ENCODE measurements around the gene OGFR. TPM values are rescaled to one million over a fixed set of nuclear protein-coding genes. Genes with fewer than 3 reads are reported as not detected.
A peak's percentile ranks its signal among the peaks of the same experiment; 100 is the strongest.

OGFR gene
- total RNA-seq, 1 experiment from 2014 or later, result 65.2 TPM

GRCh38 chr20:62793757-62794006 lies 11.0 kb upstream of the OGFR start:
- no peak for DNase-seq (ENCODE audit: low read depth, low spot score)
- in situ Hi-C loops (cut with HindIII; ENCODE audit: low pct_unique_long_range_greater_than_20kb, low sequenced_read_pairs), result no loop called here

- peak; percentile 96 for DNase-seq (ENCODE audit: low read depth, low spot score)
- in situ Hi-C loops (cut with HindIII; ENCODE audit: low pct_unique_long_range_greater_than_20kb, low sequenced_read_pairs), result no loop called here
These were observed 10.5 kb upstream of the OGFR start for GRCh38 chr20:62794007-62794724.

GRCh38 chr20:62795023-62795761 lies 9.4 kb upstream of the OGFR start:
- DNase-seq (ENCODE audit: low read depth, low spot score), result peak; percentile 52
- in situ Hi-C loops (cut with HindIII; ENCODE audit: low pct_unique_long_range_greater_than_20kb, low sequenced_read_pairs), result no loop called here

GRCh38 chr20:62796699-62797491 lies 7.7 kb upstream of the OGFR start:
- in situ Hi-C loops (cut with HindIII; ENCODE audit: low pct_unique_long_range_greater_than_20kb, low sequenced_read_pairs), result no loop called here
- no peak for DNase-seq (ENCODE audit: low read depth, low spot score)

- in situ Hi-C loops (cut with HindIII; ENCODE audit: low pct_unique_long_range_greater_than_20kb, low sequenced_read_pairs), result no loop called here
- no peak for DNase-seq (ENCODE audit: low read depth, low spot score)
These were observed 6.7 kb upstream of the OGFR start for GRCh38 chr20:62797671-62798532.

- DNase-seq (ENCODE audit: low read depth, low spot score), result no peak
- in situ Hi-C loops (cut with HindIII; ENCODE audit: low pct_unique_long_range_greater_than_20kb, low sequenced_read_pairs), result no loop called here
These were observed 5.6 kb upstream of the OGFR start for GRCh38 chr20:62799036-62799435.

- in situ Hi-C loops (cut with HindIII; ENCODE audit: low pct_unique_long_range_greater_than_20kb, low sequenced_read_pairs), result no loop called here
- DNase-seq (ENCODE audit: low read depth, low spot score), result no peak
These were observed 5.2 kb upstream of the OGFR start for GRCh38 chr20:62799459-62799858.

- in situ Hi-C loops (cut with HindIII; ENCODE audit: low pct_unique_long_range_greater_than_20kb, low sequenced_read_pairs), result no loop called here
- DNase-seq (ENCODE audit: low read depth, low spot score), result no peak
These were observed 4.8 kb upstream of the OGFR start for GRCh38 chr20:62799873-62800272.

GRCh38 chr20:62800314-62801259 lies 4.0 kb upstream of the OGFR start:
- no peak for DNase-seq (ENCODE audit: low read depth, low spot score)
- in situ Hi-C loops (cut with HindIII; ENCODE audit: low pct_unique_long_range_greater_than_20kb, low sequenced_read_pairs), result no loop called here

GRCh38 chr20:62801284-62802010 lies 3.2 kb upstream of the OGFR start:
- in situ Hi-C loops (cut with HindIII; ENCODE audit: low pct_unique_long_range_greater_than_20kb, low sequenced_read_pairs), result no loop called here
- no peak for DNase-seq (ENCODE audit: low read depth, low spot score)

- DNase-seq (ENCODE audit: low read depth, low spot score), result no peak
These were observed 2.5 kb upstream of the OGFR start for GRCh38 chr20:62802026-62802712.

GRCh38 chr20:62804021-62804626 lies 511 bp upstream of the OGFR start:
- in situ Hi-C loops (cut with HindIII; ENCODE audit: low pct_unique_long_range_greater_than_20kb, low sequenced_read_pairs), result no loop called here
- no peak for DNase-seq (ENCODE audit: low read depth, low spot score)

More at GRCh38 chr20:62802026-62802712, 2.5 kb upstream of the OGFR start:
- in situ Hi-C loops (cut with HindIII; ENCODE audit: low pct_unique_long_range_greater_than_20kb, low sequenced_read_pairs), result no loop called here

- in situ Hi-C loops (cut with HindIII; ENCODE audit: low pct_unique_long_range_greater_than_20kb, low sequenced_read_pairs), result no loop called here
- no peak for DNase-seq (ENCODE audit: low read depth, low spot score)
These were observed 598 bp downstream of the OGFR start for GRCh38 chr20:62805155-62805710.

GRCh38 chr20:62805711-62806382 lies 1.2 kb downstream of the OGFR start:
- in situ Hi-C loops (cut with HindIII; ENCODE audit: low pct_unique_long_range_greater_than_20kb, low sequenced_read_pairs), result no loop called here
- DNase-seq (ENCODE audit: low read depth, low spot score), result no peak

All from SK-MEL-5 (cell line).